Neural cell (in vitro differentiated cells): ENCODE results near the gene ZNF678. TPM values are rescaled to one million over a fixed set of nuclear protein-coding genes. Genes with fewer than 3 reads are reported as not detected.

ENCODE experiments used
- H2AFZ ChIP-seq: fragments of 200-600, 300-800 bp; sonication (generic), shearing (Covaris generic); 2 replicates; pipeline ENCODE4 v1.6.0; 2014; ENCODE audit warnings: low read depth, mild to moderate bottlenecking, antibody characterized with exemption, low read length, moderate library complexity
- H3F3A ChIP-seq: fragments of 200-600 bp; shearing (Covaris generic); 2 replicates; pipeline ENCODE4 v1.6.1; 2016; ENCODE audit warnings: mild to moderate bottlenecking, moderate library complexity, mixed read lengths, antibody characterized with exemption, low read length; ENCODE audit not compliant: insufficient read depth, poor library complexity, severe bottlenecking
- H3K27ac ChIP-seq: fragments of 200-600, 300-800 bp; sonication (generic), shearing (Covaris generic); 2 replicates; pipeline ENCODE4 v1.5.1; 2014; ENCODE audit warnings: mild to moderate bottlenecking, low read length, moderate library complexity
- H3K27me3 ChIP-seq: fragments of 300-800, 200-600 bp; sonication (generic), shearing (Covaris generic); 2 replicates; pipeline ENCODE4 v1.6.0; 2014; ENCODE audit warnings: mild to moderate bottlenecking, low read depth, low read length, moderate library complexity; ENCODE audit not compliant: insufficient read depth
- H3K36me3 ChIP-seq: fragments of 300-800, 200-600 bp; sonication (generic), shearing (Covaris generic); 2 replicates; pipeline ENCODE4 v1.5.1; 2014; ENCODE audit warnings: mild to moderate bottlenecking, antibody characterized with exemption, low read length, moderate library complexity; ENCODE audit not compliant: insufficient read depth
- H3K4me2 ChIP-seq: fragments of 300-800, 200-600 bp; sonication (generic), shearing (Covaris generic); 2 replicates; pipeline ENCODE4 v1.6.0; 2014; ENCODE audit warnings: mild to moderate bottlenecking, low read length
- H3K4me3 ChIP-seq: fragments of 300-800, 200-600 bp; sonication (generic), shearing (Covaris generic); 2 replicates; pipeline ENCODE4 v1.5.1; 2014; ENCODE audit warnings: mild to moderate bottlenecking, low read length, moderate library complexity
- H3K79me2 ChIP-seq: fragments of 200-600 bp; shearing (Covaris generic); replicated peaks from 2 replicates; pipeline ENCODE4 v1.6.0; 2014; ENCODE audit warnings: mild to moderate bottlenecking, low read length, moderate library complexity; ENCODE audit not compliant: insufficient read depth
- H3K9ac ChIP-seq: fragments of 300-800, 200-600 bp; sonication (generic), shearing (Covaris generic); 2 replicates; pipeline ENCODE4 v1.6.1; 2016; ENCODE audit warnings: mild to moderate bottlenecking, low read length, mixed read lengths
- H3K9me2 ChIP-seq: fragments of 200-600 bp; shearing (Covaris generic); 2 replicates; pipeline ENCODE4 v1.6.1; 2016; ENCODE audit warnings: mild to moderate bottlenecking, low read length, mixed read lengths; ENCODE audit not compliant: insufficient read depth
- H3K9me3 ChIP-seq: fragments of 200-600, 300-800 bp; sonication (generic), shearing (Covaris generic); 2 replicates; pipeline ENCODE4 v1.6.1; 2016; ENCODE audit warnings: mild to moderate bottlenecking, mixed run types, low read length, moderate library complexity, mixed read lengths
- H4K20me1 ChIP-seq: fragments of 200-600 bp; shearing (Covaris generic); 2 replicates; pipeline ENCODE4 v1.6.1; 2016; ENCODE audit warnings: mild to moderate bottlenecking, mixed run types; ENCODE audit not compliant: insufficient read depth
- EP300 ChIP-seq: fragments of 450-650 bp; conservative IDR thresholded peaks from 2 replicates; pipeline ENCODE4 v1.6.1; 2014; ENCODE audit warnings: antibody characterized with exemption, mild to moderate bottlenecking, moderate library complexity; ENCODE audit not compliant: poor library complexity, severe bottlenecking
- EZH2 ChIP-seq: fragments of 200-600, 300-800 bp; shearing (Covaris generic), sonication (generic); IDR thresholded peaks from 2 replicates; pipeline ENCODE4 v1.6.1; 2014; ENCODE audit warnings: antibody characterized with exemption, low read length, borderline replicate concordance, mild to moderate bottlenecking; ENCODE audit not compliant: insufficient read depth, poor library complexity, severe bottlenecking
- MXI1 ChIP-seq: fragments of 450-650 bp; conservative IDR thresholded peaks from 2 replicates; pipeline ENCODE4 v1.6.1; 2014; ENCODE audit warnings: antibody characterized with exemption, mild to moderate bottlenecking; ENCODE audit not compliant: poor library complexity, severe bottlenecking
- POLR2AphosphoS5 ChIP-seq: IDR thresholded peaks from 2 replicates; pipeline ENCODE4 v1.6.1; 2012
- RAD21 ChIP-seq: fragments of 450-650 bp; conservative IDR thresholded peaks from 2 replicates; pipeline ENCODE4 v1.6.1; 2014; ENCODE audit warnings: antibody characterized with exemption, mild to moderate bottlenecking, moderate library complexity
- REST ChIP-seq: IDR thresholded peaks from 2 replicates; pipeline ENCODE4 v1.6.1; 2012; ENCODE audit warnings: borderline replicate concordance
- SMC3 ChIP-seq: fragments of 450-650 bp; conservative IDR thresholded peaks from 2 replicates; pipeline ENCODE4 v1.6.1; 2014; ENCODE audit warnings: antibody characterized with exemption, mild to moderate bottlenecking, moderate library complexity; ENCODE audit not compliant: poor library complexity
- TAF1 ChIP-seq: IDR thresholded peaks from 2 replicates; pipeline ENCODE4 v1.6.1; 2012; ENCODE audit warnings: low read depth
- polyA plus RNA-seq: library from polyadenylated mRNA; depleted of rRNA; stranded (reverse); fragments of >200 nt; gene quantifications from 2 replicates; pipeline ENCODE4 v1.2.3, GENCODE V29; 2014
- TF ChIP-seq, protein P1 (sequence below): fragments of 450-650 bp; IDR thresholded peaks from 2 replicates; pipeline ENCODE4 v1.5.1; 2014; ENCODE audit warnings: antibody characterized with exemption, mild to moderate bottlenecking, moderate library complexity; ENCODE audit not compliant: poor library complexity, severe bottlenecking

ZNF678 gene
- polyA plus RNA-seq, 1 donor from 2014 or later = 25.9 TPM

GRCh38 chr1:227577500-227577899, 14.1 kb downstream of the ZNF678 start:
- Histone ChIP-seq H3F3A (no peaks in the 10 kb centered on the region), H3K4me3 (no peak overlapping the region), H3K9me2 (no peaks in the 10 kb centered on the region), H3K9me3 (peaks cover 14% of the 10 kb centered on the region), H3K27me3 (no peaks in the 10 kb centered on the region), H3K4me2 (no peak overlapping the region), H2AFZ (no peak overlapping the region), H4K20me1 (no peaks in the 10 kb centered on the region), H3K27ac (no peak overlapping the region), H3K9ac (no peak overlapping the region), H3K36me3 (no peaks in the 10 kb centered on the region), H3K79me2 (peaks cover 88% of the 10 kb centered on the region)
- no peak for TF ChIP-seq RAD21
- no peak for TF ChIP-seq MXI1
- TF ChIP-seq SMC3 = no peak
- no peak for TF ChIP-seq TAF1
- TF ChIP-seq, protein P1, sequence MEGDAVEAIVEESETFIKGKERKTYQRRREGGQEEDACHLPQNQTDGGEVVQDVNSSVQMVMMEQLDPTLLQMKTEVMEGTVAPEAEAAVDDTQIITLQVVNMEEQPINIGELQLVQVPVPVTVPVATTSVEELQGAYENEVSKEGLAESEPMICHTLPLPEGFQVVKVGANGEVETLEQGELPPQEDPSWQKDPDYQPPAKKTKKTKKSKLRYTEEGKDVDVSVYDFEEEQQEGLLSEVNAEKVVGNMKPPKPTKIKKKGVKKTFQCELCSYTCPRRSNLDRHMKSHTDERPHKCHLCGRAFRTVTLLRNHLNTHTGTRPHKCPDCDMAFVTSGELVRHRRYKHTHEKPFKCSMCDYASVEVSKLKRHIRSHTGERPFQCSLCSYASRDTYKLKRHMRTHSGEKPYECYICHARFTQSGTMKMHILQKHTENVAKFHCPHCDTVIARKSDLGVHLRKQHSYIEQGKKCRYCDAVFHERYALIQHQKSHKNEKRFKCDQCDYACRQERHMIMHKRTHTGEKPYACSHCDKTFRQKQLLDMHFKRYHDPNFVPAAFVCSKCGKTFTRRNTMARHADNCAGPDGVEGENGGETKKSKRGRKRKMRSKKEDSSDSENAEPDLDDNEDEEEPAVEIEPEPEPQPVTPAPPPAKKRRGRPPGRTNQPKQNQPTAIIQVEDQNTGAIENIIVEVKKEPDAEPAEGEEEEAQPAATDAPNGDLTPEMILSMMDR = no peak
- no peak for TF ChIP-seq POLR2AphosphoS5
- TF ChIP-seq EP300 = no peak
- no peak for TF ChIP-seq EZH2

DNA sequence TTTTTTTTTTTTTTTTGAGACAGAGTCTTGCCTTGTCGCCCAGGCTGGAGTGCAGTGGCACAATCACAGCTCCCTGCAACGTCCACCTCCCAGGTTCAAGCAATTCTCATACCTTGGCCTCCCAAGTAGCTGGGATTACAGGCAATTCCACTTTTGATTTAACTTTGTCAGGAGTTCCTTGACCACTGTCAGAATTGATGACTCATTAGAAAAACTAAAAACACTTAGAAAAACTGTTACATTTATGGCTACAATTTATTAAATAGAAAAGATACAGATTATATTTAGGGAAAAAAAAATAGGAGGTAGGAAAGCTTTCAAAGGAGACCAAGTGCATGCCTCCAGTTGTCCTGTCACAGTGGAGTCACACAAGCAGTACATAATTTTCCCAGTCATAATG, 20.0 kb downstream of the ZNF678 start:
- no peak overlapping the region for H3K27ac ChIP-seq
- H3K36me3 ChIP-seq = no peaks in the 10 kb centered on the region
- no peaks in the 10 kb centered on the region for H4K20me1 ChIP-seq
- no peaks in the 10 kb centered on the region for H3F3A ChIP-seq
- no peak for TF ChIP-seq MXI1
- no peak for TF ChIP-seq RAD21
- TF ChIP-seq, protein P1 = no peak
- TF ChIP-seq REST = no peak
- TF ChIP-seq EP300 = no peak
- TF ChIP-seq SMC3 = no peak
- no peak for TF ChIP-seq TAF1
- TF ChIP-seq EZH2 = no peak
- no peak for TF ChIP-seq POLR2AphosphoS5
- no peak overlapping the region for H3K4me3 ChIP-seq
- no peaks in the 10 kb centered on the region for H3K9me2 ChIP-seq
- H3K79me2 ChIP-seq = peaks cover 58% of the 10 kb centered on the region
- H2AFZ ChIP-seq = no peak overlapping the region
- H3K4me2 ChIP-seq = no peak overlapping the region
- H3K9me3 ChIP-seq = peaks cover 6% of the 10 kb centered on the region
- H3K9ac ChIP-seq = no peak overlapping the region
- H3K27me3 ChIP-seq = no peaks in the 10 kb centered on the region
